Lower lobe of right lung (tissue), 2 donors: ENCODE measurements around the gene ZBTB44. TPM values are rescaled to one million over a fixed set of nuclear protein-coding genes. Genes with fewer than 3 reads are reported as not detected.

Experiments used
- ATAC-seq, 2 donors: fragments of 200-7000 bp; cut with Tn5 transposase; one replicate each; pipeline ENCODE4 v1.9.1; 2020 to 2022; ENCODE audit warnings: mild to moderate bottlenecking in 2 of 2, moderate library complexity in 2 of 2
- DNase-seq: peaks from one replicate; pipeline ENCODE4 v3.0.0-alpha.2; 2020
- H3K27ac ChIP-seq: fragments of 200-600 bp; one replicate; pipeline ENCODE4 v1.8.0; 2022
- H3K27me3 ChIP-seq: fragments of 200-600 bp; one replicate; pipeline ENCODE4 v1.8.0; 2022; ENCODE audit warnings: low read depth
- H3K36me3 ChIP-seq: fragments of 200-600 bp; one replicate; pipeline ENCODE4 v1.8.0; 2022; ENCODE audit warnings: mild to moderate bottlenecking
- H3K4me1 ChIP-seq: fragments of 200-600 bp; one replicate; pipeline ENCODE4 v1.8.0; 2022
- H3K4me3 ChIP-seq: fragments of 200-600 bp; one replicate; pipeline ENCODE4 v1.8.0; 2022; ENCODE audit warnings: mild to moderate bottlenecking
- H3K9me3 ChIP-seq: fragments of 200-600 bp; one replicate; pipeline ENCODE4 v1.8.0; 2022
- CTCF ChIP-seq: fragments of 200-600 bp; IDR thresholded peaks from one replicate; pipeline ENCODE4 v1.8.0; 2022; ENCODE audit warnings: antibody characterized with exemption, mild to moderate bottlenecking
- intact Hi-C: fragments of 100-400 bp; cut with DNase I; formaldehyde crosslinking; loops from one replicate; pipeline ENCODE4 v1.11.0; 2022
- total RNA-seq: library from RNA; stranded (reverse); fragmentation: NEBNext Ultra II Directional; extraction: Animal tissue kit (Norgen Biotek cat#: 25700); gene quantifications from one replicate; pipeline ENCODE4 v1.2.1, GENCODE V29; 2021
- donor health status: DM: no; HTN: yes; CAD: no; lungs with severe emphysema.

ZBTB44 gene
- total RNA-seq, 1 donor from 2014 or later: 59.8 TPM

- DNase-seq: no peak
- no peak for TF ChIP-seq CTCF
- intact Hi-C loops: no loop called here
- Histone ChIP-seq H3K27ac (no peak overlapping the region), H3K4me3 (no peak overlapping the region), H3K4me1 (peaks cover 46% of the 10 kb centered on the region), H3K27me3 (no peaks in the 10 kb centered on the region), H3K36me3 (no peaks in the 10 kb centered on the region), H3K9me3 (peaks cover 5% of the 10 kb centered on the region)
- no peak for ATAC-seq
Measured at GRCh38 chr11:130178441-130179339, 136.0 kb downstream of the ZBTB44 start.

GRCh38 chr11:130177782-130178181, 136.9 kb downstream of the ZBTB44 start:
- peaks cover 5% of the 10 kb centered on the region for H3K9me3 ChIP-seq
- TF ChIP-seq CTCF: no peak
- H3K36me3 ChIP-seq: no peaks in the 10 kb centered on the region
- H3K27me3 ChIP-seq: no peaks in the 10 kb centered on the region
- peaks cover 46% of the 10 kb centered on the region for H3K4me1 ChIP-seq
- no peak for ATAC-seq
- no peak for DNase-seq
- H3K27ac ChIP-seq: no peak overlapping the region
- no peak overlapping the region for H3K4me3 ChIP-seq
- intact Hi-C loops: no loop called here

Other genes starting within 250 kb of the ZBTB44 start
- gene APLP2, start 245.0 kb downstream of the ZBTB44 start, total RNA-seq: 582 TPM
- gene ST14, start 155.1 kb downstream of the ZBTB44 start, total RNA-seq: 61.1 TPM
- 23.0 TPM for gene ADAMTS8, start 113.7 kb upstream of the ZBTB44 start, total RNA-seq
- gene ADAMTS15, start 133.7 kb upstream of the ZBTB44 start, total RNA-seq: 8.4 TPM